NT2/D1 (cell line): ENCODE data around the gene CALML5.

ENCODE experiments used
- SUZ12 ChIP-seq: IDR thresholded peaks from 2 replicates; pipeline ENCODE4 v1.6.1; 2011; ENCODE audit not compliant: insufficient read length, insufficient read depth; ENCODE audit errors: extremely low read depth
- YY1 ChIP-seq: IDR thresholded peaks from 2 replicates; pipeline ENCODE4 v1.6.1; 2011; ENCODE audit not compliant: insufficient read length, insufficient read depth

DNA sequence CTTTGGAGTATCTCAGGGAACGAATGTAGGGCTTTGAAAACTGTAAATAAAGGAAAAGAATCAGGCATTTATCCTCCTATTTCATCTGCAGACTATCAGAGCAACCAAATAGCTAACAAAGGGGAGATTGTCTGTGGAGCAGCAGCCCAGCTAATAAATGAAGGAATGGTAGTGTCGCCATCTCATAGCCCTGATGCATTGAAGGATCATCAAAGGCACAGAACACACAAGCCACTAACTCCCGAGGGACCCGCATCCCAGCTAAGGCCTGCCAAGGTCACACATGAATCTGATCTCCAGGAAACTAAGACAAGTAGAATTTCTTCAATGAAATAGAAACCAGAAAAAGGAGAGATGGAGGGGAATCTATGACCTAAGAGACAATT is 38.2 kb downstream of the CALML5 start:
- no peak for TF ChIP-seq YY1
- TF ChIP-seq SUZ12: no peak
